Endodermal cell (in vitro differentiated cells): ENCODE results near the gene PLXNA2. TPM values are rescaled to one million over a fixed set of nuclear protein-coding genes. Genes with fewer than 3 reads are reported as not detected.

Source experiments
- DNase-seq: peaks from one replicate; pipeline ENCODE4 v3.0.0-alpha.2; 2017
- H3K27ac ChIP-seq: 2 replicates; pipeline ENCODE4 v1.5.1; 2013; ENCODE audit warnings: mild to moderate bottlenecking, low read depth, low read length, moderate library complexity
- H3K27me3 ChIP-seq: 2 replicates; pipeline ENCODE4 v1.6.1; 2013; ENCODE audit warnings: mild to moderate bottlenecking, low read length, moderate library complexity; ENCODE audit not compliant: insufficient read depth, control insufficient read depth, poor library complexity, severe bottlenecking
- H3K36me3 ChIP-seq: 2 replicates; pipeline ENCODE4 v1.7.0; 2013; ENCODE audit warnings: mild to moderate bottlenecking, low read length, moderate library complexity; ENCODE audit not compliant: control insufficient read depth, insufficient read depth
- H3K4me1 ChIP-seq: one replicate; pipeline ENCODE4 v1.7.0; 2013; ENCODE audit warnings: low read length; ENCODE audit not compliant: control insufficient read depth, insufficient read depth
- H3K4me3 ChIP-seq: 2 replicates; pipeline ENCODE4 v1.5.1; 2013; ENCODE audit warnings: mild to moderate bottlenecking, low read length, moderate library complexity
- H3K9ac ChIP-seq: 2 replicates; pipeline ENCODE4 v1.6.1; 2013; ENCODE audit warnings: mild to moderate bottlenecking, low read length, moderate library complexity; ENCODE audit not compliant: poor library complexity, severe bottlenecking; ENCODE audit errors: extremely low read depth
- H3K9me3 ChIP-seq: 2 replicates; pipeline ENCODE4 v1.6.1; 2013; ENCODE audit warnings: mild to moderate bottlenecking, low read length, moderate library complexity; ENCODE audit not compliant: control insufficient read depth
- H3K27ac Mint-ChIP-seq: 2 replicates; pipeline ENCODE4 v1.8.0; 2020; ENCODE audit warnings: mixed read lengths
- H3K27me3 Mint-ChIP-seq: 2 replicates; pipeline ENCODE4 v1.8.0; 2021; ENCODE audit warnings: mild to moderate bottlenecking, mixed read lengths; ENCODE audit not compliant: insufficient read depth
- H3K36me3 Mint-ChIP-seq: 2 replicates; pipeline ENCODE4 v1.8.0; 2020; ENCODE audit warnings: low read depth, mixed read lengths
- H3K4me1 Mint-ChIP-seq: 2 replicates; pipeline ENCODE4 v1.8.0; 2020; ENCODE audit warnings: mixed read lengths
- H3K4me3 Mint-ChIP-seq: 2 replicates; pipeline ENCODE4 v1.8.0; 2020; ENCODE audit warnings: mild to moderate bottlenecking, moderate library complexity, mixed read lengths
- H3K9me3 Mint-ChIP-seq: 2 replicates; pipeline ENCODE4 v1.8.0; 2020; ENCODE audit warnings: mild to moderate bottlenecking, mixed read lengths
- CTCF ChIP-seq: fragments of 200-600 bp; sonication (generic); conservative IDR thresholded peaks from 2 replicates; pipeline ENCODE4 v1.5.0; 2021; ENCODE audit warnings: antibody characterized with exemption, mild to moderate bottlenecking
- WGBS, 2 experiments: methylation state at CpG; one replicate each; pipeline versions ENCODE4 v1.1.5 to v1.1.7; 2013; ENCODE audit warnings: missing lambda C conversion rate in 2 of 2, mixed read lengths in 1 of 2; ENCODE audit not compliant: insufficient coverage in 1 of 2, insufficient read length in 1 of 2; 5-methylcytosine and 5-hydroxymethylcytosine counted together
- total RNA-seq, 2 donors: library from RNA; stranded (reverse); fragmentation: NEBNext Ultra II Directional in 1 of 2; extraction: Animal tissue kit (Norgen Biotek cat#: 25700) in 1 of 2; gene quantifications; 2 replicates in 1 of 2; 3 replicates in 1 of 2; pipeline ENCODE4 v1.2.1, GENCODE V29; 2021

Gene PLXNA2
- total RNA-seq, 2 donors from 2014 or later: 61.2 to 86.1 TPM

GRCh38 chr1:208003241-208003640, 240.9 kb downstream of the PLXNA2 start:
- Mint-ChIP-seq H3K4me1 (peaks cover 6% of the 10 kb centered on the region), H3K4me3 (no peak overlapping the region), H3K27me3 (peaks cover 12% of the 10 kb centered on the region), H3K9me3 (no peaks in the 10 kb centered on the region), H3K27ac (no peak overlapping the region), H3K36me3 (no peaks in the 10 kb centered on the region)
- Histone ChIP-seq H3K36me3 (no peaks in the 10 kb centered on the region), H3K4me3 (no peak overlapping the region), H3K9me3 (peaks cover 7% of the 10 kb centered on the region), H3K27me3 (no peaks in the 10 kb centered on the region), H3K4me1 (no peaks in the 10 kb centered on the region), H3K27ac (no peak overlapping the region), H3K9ac (no peak overlapping the region)
- WGBS, 2 experiments: 88 to 96% methylated on average over 4 to 7 of the region's 7 CpGs
- no peak for TF ChIP-seq CTCF
- DNase-seq: peak; percentile 12

- H3K36me3 ChIP-seq: no peaks in the 10 kb centered on the region
- peaks cover 11% of the 10 kb centered on the region for H3K27me3 Mint-ChIP-seq
- WGBS, 2 experiments: 95 to 100% methylated on average over 1 to 8 of the region's 8 CpGs
- no peaks in the 10 kb centered on the region for H3K9me3 Mint-ChIP-seq
- DNase-seq: peak; percentile 26
- H3K27ac Mint-ChIP-seq: no peak overlapping the region
- H3K9me3 ChIP-seq: peaks cover 7% of the 10 kb centered on the region
- H3K27ac ChIP-seq: no peak overlapping the region
- H3K27me3 ChIP-seq: no peaks in the 10 kb centered on the region
- TF ChIP-seq CTCF: no peak
- no peak overlapping the region for H3K4me3 Mint-ChIP-seq
- H3K9ac ChIP-seq: no peak overlapping the region
- no peaks in the 10 kb centered on the region for H3K36me3 Mint-ChIP-seq
- no peaks in the 10 kb centered on the region for H3K4me1 ChIP-seq
- no peak overlapping the region for H3K4me3 ChIP-seq
- peaks cover 6% of the 10 kb centered on the region for H3K4me1 Mint-ChIP-seq
Observed at GRCh38 chr1:208002672-208003071, 241.5 kb downstream of the PLXNA2 start.

GRCh38 chr1:208002078-208002477, 242.1 kb downstream of the PLXNA2 start:
- Mint-ChIP-seq H3K36me3 (no peaks in the 10 kb centered on the region), H3K4me3 (no peak overlapping the region), H3K9me3 (no peaks in the 10 kb centered on the region), H3K27me3 (peaks cover 11% of the 10 kb centered on the region), H3K27ac (no peak overlapping the region), H3K4me1 (peaks cover 6% of the 10 kb centered on the region)
- no peak overlapping the region for H3K27ac ChIP-seq
- H3K36me3 ChIP-seq: no peaks in the 10 kb centered on the region
- peak; percentile 28 for DNase-seq
- no peaks in the 10 kb centered on the region for H3K27me3 ChIP-seq
- H3K9ac ChIP-seq: no peak overlapping the region
- H3K9me3 ChIP-seq: peaks cover 7% of the 10 kb centered on the region
- no peak overlapping the region for H3K4me3 ChIP-seq
- H3K4me1 ChIP-seq: no peaks in the 10 kb centered on the region
- whole genome bisulfite sequencing, 2 experiments: 95% methylated on average over 4 to 6 of the region's 6 CpGs
- TF ChIP-seq CTCF: no peak
